ENCODE data around the gene IFNL3. TPM values are rescaled to one million over a fixed set of nuclear protein-coding genes. Genes with fewer than 3 reads are reported as not detected.

Gene IFNL3
- total and polyA plus RNA-seq, 9 of the 15 experiments (the other 6 are each of a cell fraction or from before 2014, with no cell fraction given): not detected

GRCh38 chr19:39196860-39197562 is 47.8 kb downstream of the IFNL3 start, which contains the start of gene NCCRP1 (continued):
- no peak for TF ChIP-seq ZFP91 (CRISPR knock-in tag; IDR thresholded peaks at IDR 0.05)
- no peak for TF ChIP-seq HDGF (IDR thresholded peaks at IDR 0.05)
- TF ChIP-seq ZBTB8A (IDR thresholded peaks at IDR 0.05; ENCODE audit: partially characterized antibody): no peak
- no peak for TF ChIP-seq KDM5B (IDR thresholded peaks at IDR 0.05; ENCODE audit: insufficient replicate concordance, low read depth, low read length)
- peak; percentile 86 to 96 for TF ChIP-seq E2F6 (IDR thresholded peaks at IDR 0.05; ENCODE audit: borderline replicate concordance in 1 of 2, extremely low read depth in 1 of 2, insufficient read depth in 1 of 2, insufficient read length in 1 of 2, low read depth in 1 of 2, low read length in 1 of 2, poor library complexity in 1 of 2, severe bottlenecking in 1 of 2)
- TF ChIP-seq ZNF75A (CRISPR knock-in tag; IDR thresholded peaks at IDR 0.05): no peak
- TF ChIP-seq MCM3 (IDR thresholded peaks at IDR 0.05): peak; percentile 72; the same call in 1 of the 2 replicates
- TF ChIP-seq HDAC1 (IDR thresholded peaks at IDR 0.05): peak in 1 of 2 experiments; percentile 54; a peak in 1 of 4 replicates
- no peak for TF ChIP-seq SAFB2 (IDR thresholded peaks at IDR 0.05; ENCODE audit: borderline replicate concordance, low read depth, low read length, severe bottlenecking)
- TF ChIP-seq POLR2AphosphoS5 (IDR thresholded peaks at IDR 0.05; ENCODE audit: control insufficient read depth, insufficient read depth, low read depth, low read length): no peak
- no peak for TF ChIP-seq ZNF780A (CRISPR knock-in tag; IDR thresholded peaks at IDR 0.05)
- TF ChIP-seq CTBP1 (IDR thresholded peaks at IDR 0.05; ENCODE audit: borderline replicate concordance): no peak; the same call in 1 of the 2 replicates
- no peak for TF ChIP-seq TRIM28 (IDR thresholded peaks at IDR 0.05)
- TF ChIP-seq RBBP5 (IDR thresholded peaks at IDR 0.05; ENCODE audit: borderline replicate concordance, insufficient read depth, low read length, poor library complexity, severe bottlenecking): no peak
- TF ChIP-seq MTA1 (IDR thresholded peaks at IDR 0.05; ENCODE audit: borderline replicate concordance): peak; percentile 59; the same call in 1 of the 2 replicates
- no peak for TF ChIP-seq ZNF277 (CRISPR knock-in tag; IDR thresholded peaks at IDR 0.05; ENCODE audit: borderline replicate concordance)
- peak; percentile 72; the same call in 1 of the 2 replicates for TF ChIP-seq ZNF263 (CRISPR knock-in tag; IDR thresholded peaks at IDR 0.05; ENCODE audit: borderline replicate concordance)
- no peak for TF ChIP-seq RB1 (IDR thresholded peaks at IDR 0.05; ENCODE audit: low read depth)
- no peak for TF ChIP-seq HCFC1 (IDR thresholded peaks at IDR 0.05; ENCODE audit: low read depth, low read length)
- no peak for TF ChIP-seq GTF2E2 (tag; IDR thresholded peaks at IDR 0.05)
- TF ChIP-seq GTF2F1 (IDR thresholded peaks at IDR 0.05; ENCODE audit: low read depth, low read length): no peak
- TF ChIP-seq PREB (CRISPR knock-in tag; IDR thresholded peaks at IDR 0.05): no peak
- no peak for TF ChIP-seq FOXM1 (IDR thresholded peaks at IDR 0.05; ENCODE audit: low read depth)
- no peak for TF ChIP-seq FOXM1 (CRISPR knock-in tag; IDR thresholded peaks at IDR 0.05; ENCODE audit: low read depth)
